NCI-H1694 treated with DMSO at 0.1 percent for 48 hours (cell line): ENCODE results near the gene CGB7.

Experiments used
- DNase-seq: peaks from one replicate; lab custom pipeline; 2025; lab: John Stamatoyannopoulos, UW

The CGB7 gene

DNA sequence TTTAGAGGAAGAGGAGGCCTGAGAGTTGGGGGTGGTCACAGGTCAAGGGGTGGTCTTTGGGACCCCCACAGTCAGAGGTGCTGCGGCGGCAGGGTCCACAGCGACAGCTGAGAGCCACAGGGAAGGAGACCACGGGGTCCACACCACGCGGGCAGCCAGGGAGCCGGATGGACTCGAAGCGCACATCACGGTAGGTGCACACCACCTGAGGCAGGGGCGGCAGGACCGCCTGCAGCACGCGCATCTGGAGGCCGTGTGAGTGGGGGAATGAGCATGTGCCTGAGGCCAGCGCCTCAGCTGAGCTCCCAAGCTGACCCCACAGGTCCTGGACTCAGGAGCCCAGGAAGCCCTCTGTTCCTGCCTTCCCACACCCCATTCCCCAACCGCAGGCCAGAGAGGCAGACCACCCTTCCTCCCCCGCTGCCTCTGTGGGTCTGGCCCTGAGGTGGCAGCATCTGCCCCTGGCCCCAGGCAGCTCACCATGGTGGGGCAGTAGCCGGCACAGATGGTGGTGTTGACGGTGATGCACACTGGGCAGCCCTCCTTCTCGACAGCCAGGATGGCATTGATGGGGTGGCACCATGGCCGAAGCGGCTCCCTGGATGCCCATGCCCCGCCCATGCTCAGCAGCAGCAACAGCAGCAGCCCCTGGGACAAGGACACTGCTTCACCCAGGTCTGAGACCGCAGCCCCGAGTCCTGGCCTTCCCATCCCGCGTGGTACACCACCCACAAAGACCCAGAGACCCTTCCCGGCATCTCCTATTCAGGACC is 41.3 kb downstream of the CGB7 start:
- DNase-seq = no peak

DNA sequence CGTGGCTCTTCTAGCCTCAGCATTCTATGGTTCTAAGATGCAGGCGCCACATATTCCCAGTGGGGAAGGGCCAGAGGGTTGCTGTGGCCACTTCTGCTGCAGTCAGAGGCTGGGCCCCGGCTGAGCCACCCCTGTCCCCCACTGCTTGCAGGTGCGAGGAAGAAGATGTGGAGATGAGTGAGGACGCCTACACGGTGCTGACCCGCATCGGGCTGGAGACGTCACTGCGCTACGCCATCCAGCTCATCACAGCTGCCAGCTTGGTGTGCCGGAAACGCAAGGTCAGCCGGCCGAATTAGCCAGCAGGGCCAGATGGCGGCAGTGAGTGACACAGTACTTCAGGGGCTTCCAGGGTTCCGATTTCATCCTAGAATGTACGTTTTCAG is 42.7 kb downstream of the CGB7 start:
- DNase-seq = no peak

- no peak for DNase-seq
Measured at GRCh38 chr19:49014123-49014869, 43.3 kb downstream of the CGB7 start.

DNA sequence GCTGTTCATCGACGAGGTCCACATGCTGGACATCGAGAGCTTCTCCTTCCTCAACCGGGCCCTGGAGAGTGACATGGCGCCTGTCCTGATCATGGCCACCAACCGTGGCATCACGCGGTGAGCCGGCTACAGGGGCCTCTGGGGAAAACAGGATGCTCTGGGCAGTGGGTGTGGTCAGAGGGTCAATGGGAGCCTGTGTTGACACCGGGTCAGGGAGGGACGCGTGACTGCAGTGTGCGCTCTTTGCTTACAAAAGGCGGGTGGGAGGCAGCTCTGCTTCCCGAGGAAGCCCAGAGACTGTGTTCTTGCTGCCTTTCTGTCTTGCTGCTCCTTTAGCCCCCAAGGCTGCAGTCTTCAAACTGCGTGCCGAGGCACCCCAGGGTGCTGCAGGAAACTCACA is 46.4 kb downstream of the CGB7 start:
- DNase-seq = no peak

DNA sequence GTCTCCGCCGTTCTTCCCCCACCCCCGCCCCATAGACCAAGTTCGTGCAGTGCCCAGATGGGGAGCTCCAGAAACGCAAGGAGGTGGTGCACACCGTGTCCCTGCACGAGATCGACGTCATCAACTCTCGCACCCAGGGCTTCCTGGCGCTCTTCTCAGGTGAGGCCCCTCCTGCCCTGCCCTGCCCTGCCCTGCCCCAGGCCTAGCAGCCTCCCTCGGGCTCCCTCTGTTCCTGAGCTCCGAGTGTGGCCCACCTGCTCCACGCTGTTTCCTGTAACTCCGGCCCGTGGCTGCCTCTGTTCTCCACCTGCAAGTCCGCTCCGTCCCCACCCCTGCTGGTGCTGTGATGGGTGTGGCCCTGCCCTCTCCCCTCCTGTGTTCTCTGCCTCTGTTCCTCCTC is 47.1 kb downstream of the CGB7 start:
- no peak for DNase-seq

DNA sequence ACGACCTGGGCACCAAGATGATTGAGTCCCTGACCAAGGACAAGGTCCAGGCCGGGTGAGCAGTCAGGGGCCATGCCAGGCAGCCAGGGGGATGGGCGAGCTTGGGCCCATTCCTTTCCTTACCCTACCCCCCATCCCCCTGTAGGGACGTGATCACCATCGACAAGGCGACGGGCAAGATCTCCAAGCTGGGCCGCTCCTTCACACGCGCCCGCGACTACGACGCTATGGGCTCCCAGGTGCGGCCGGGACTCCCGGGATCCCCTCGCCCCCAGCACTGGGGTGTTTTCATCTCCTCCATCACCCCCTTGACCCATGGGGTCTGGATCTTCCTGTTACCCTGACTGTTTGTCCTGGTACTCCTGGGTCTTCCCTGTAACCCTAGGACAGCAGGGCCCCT is 47.7 kb downstream of the CGB7 start:
- DNase-seq = no peak

DNA sequence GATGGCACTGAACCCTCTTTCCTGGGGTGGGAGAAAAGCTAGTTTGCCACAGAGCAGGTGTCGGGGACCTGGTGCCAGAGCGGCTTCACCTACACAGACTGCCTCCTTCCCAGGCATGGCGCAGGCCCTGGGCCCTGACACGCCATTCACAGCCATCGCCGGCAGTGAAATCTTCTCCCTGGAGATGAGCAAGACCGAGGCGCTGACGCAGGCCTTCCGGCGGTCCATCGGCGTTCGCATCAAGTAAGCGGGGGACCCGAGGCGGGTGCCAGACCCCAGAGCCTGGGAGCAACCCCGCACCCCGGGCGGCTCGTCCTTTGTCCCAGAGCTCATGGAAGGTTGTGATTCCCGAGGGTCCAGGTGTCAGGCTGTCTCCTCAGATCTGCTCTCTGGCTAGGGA is 50.6 kb downstream of the CGB7 start:
- DNase-seq = no peak

GRCh38 chr19:49004964-49005614 is 52.5 kb downstream of the CGB7 start:
- DNase-seq = no peak
